Inferior parietal cortex (tissue), 1 donor: ENCODE results near the gene FUT6.
"Not testable (repeated sequence)": the region's sequence is repeated elsewhere in the genome, so short reads cannot be mapped to it uniquely, and the experiment has no call there.

ENCODE experiments used
- DNase-seq: peaks from one replicate; pipeline ENCODE4 v3.0.0-alpha.2; 2016; ENCODE audit errors: extremely low spot score

Gene FUT6

DNA sequence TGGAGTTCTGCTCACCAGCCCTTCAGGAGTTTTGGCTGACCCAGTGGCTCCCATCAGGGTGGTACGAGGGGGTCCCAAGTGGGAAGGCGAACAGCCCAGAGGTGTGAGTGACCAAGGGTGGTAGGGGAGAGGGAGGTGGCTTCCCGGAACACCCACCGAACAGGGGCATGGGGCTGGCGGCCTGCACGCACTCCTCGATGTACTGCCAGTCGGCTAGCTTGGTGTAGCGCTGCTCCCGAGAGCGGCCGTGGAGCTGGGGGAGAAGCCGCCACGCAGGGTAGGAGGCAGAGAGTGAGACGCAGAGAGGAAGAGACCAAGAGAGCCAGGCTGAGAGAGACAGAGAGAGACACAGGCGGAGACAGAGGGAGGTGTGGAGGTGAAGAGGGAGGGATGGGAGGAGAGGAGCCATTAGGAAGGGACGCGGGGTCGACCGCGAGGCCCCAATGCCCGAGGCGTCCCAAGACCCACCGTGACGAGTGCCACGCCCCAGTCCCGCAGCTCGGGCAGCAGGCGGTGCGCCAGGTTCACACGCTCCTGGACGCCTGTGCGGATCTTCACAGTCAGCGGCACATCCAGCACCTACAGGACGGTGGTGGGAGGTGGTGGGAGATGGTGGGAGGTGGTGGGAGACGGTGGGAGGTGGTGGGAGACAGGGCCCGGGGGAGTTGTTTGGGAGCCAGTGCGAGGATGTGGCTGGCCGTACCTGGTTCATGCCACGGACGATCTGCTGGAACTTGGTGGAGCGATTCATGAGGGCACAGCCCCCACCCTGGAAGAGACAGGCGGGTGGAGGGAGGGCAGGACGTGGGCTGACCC lies 52.7 kb downstream of the FUT6 start:
- no peak for DNase-seq

DNA sequence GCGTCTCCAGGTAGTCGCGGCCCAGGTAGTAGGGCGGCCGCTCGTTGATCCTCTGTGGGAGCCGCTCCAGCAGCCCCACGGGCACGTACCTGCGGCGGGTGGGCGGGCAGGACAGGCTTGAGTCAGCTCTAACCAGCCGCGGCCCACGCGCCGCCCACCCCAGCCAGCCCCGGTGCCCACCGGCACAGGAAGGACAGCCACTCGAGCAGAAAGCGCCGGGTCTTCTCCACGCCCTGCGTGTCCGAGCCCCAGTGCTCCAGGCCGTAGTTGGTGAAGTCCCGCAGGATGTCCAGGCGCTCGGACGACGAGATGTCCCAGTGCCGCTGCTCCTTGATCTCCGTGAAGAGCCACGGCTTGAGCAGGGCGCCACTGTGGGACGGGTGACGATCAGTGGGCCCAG lies 54.1 kb downstream of the FUT6 start:
- DNase-seq: no peak

DNA sequence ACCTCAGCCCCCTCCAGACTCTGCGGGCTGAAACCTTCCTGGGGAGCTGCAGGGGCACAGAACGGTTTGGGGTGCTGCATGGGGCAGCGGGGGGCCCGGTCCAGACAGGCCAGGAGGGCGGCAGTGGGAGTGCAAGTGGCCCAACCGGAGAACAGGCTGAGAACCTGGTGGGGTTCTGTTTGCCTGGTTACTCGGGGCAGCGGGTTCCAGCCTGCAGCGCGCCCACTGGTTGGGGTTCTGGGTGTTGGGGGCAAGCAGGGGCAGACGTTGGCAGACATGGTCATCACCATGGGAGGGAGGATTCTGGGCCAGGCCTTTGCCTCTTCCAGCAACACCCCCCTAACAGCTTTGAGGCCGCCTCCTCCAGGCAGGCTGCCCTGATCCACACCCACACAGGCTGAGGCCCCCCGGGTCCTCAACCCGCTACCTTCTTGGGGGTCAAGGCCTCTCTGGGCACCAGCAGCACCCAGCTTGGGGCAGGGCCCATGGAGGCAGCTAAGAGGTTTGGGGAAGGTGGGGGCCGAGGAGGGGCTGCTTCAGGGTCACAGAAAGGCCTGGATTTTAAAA lies 54.8 kb downstream of the FUT6 start, which contains the start of gene PRR22:
Gene PRR22 (minus strand): TSS at position 166 of the 567 bp plus-strand sequence. CDS start 86 bp downstream, at position 80.
- no peak for DNase-seq

DNA sequence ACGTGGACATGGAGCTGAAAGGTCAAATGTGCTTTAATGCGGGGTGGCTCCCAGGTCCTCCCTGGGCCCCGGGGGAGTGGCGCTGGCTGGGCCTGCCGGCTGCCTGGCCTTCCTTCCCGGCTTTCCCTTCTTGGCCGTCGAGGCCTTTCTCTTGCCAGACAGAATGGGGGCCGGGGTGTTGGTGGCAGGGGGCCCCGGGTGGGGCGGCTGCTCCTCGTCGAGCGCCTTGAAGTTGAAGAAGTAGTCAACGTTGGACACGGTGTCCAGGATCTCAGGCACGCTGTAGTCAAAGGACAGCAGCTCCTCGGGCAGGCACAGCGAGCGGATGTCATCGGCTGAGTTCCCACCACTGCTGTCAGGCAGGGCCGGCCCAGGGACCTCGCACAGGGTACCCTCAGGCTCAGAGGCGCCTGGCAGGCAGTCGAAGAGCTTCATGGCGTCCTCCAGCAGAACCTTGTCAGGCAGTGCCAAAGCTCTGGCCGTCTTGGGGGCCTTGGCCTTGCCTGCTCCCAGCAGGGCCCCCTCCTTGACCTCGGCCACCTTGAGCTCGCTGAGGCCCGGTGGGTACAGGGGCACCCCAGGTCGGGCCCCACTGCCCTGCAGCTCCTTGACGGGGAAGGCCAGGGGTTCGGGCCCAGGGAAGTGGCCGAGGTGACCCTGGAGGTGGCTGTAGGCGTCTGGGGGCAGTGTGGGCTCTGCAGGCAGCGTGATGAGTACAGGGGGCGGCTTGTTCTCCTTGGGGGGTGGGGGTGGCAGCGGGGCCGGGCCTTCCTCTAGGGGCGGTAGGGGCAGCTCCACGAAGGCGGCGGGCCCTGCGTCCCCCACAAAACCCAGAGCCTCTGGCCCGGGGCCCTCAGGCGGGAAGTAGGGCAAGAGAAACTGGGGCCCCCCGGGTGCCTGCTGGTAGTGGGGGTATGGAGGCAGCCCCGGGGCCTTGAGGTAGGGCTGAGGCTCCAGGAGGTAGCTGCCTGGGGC lies 56.3 kb downstream of the FUT6 start:
- no peak for DNase-seq

DNA sequence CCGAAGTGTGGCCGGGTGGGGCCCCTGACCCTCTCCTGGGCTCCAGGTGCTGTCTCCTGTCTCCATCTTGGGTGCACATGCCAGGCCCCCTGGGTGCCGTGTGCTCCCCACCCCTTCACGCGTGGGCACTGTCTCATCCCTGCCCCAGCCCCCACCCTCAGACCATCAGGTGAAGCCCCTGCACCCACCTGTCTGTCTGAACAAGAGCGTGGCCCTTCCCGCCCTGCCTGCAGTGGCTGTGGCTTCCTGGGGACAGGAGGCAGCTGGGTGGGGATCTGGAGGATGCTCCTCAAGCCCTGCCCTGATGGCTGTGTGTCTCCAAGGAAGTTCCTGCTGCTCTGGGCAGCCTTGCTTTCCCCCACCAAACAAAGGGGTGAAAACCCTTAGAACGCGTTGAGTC lies 57.2 kb downstream of the FUT6 start:
- no peak for DNase-seq

DNA sequence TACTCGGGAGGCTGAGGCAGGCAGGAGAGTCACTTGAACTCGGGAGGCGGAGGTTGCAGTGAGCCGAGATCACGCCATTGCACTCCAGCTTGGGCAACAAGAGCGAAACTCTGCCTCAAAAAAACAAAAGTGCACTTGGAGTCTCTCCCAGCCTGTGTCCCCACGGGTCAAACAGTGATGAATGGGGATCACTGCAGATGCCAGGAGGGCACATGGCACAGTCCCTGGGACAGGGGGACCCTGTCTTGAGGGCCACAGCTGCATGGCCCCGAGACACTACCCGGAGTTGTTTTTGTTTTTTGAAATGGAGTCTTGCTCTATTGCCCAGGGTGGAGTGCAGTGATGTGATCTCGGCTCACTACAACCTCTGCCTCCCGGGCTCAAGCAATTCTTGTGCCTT lies 58.6 kb downstream of the FUT6 start:
- not testable (repeated sequence) for DNase-seq
